NCI-H226 (cell line): ENCODE results near the gene NAE1.
A peak's percentile ranks its signal among the peaks of the same experiment; 100 is the strongest.

Source experiments
- DNase-seq: peaks from one replicate; pipeline ENCODE4 v3.0.0-alpha.2; 2015

NAE1 gene

DNA sequence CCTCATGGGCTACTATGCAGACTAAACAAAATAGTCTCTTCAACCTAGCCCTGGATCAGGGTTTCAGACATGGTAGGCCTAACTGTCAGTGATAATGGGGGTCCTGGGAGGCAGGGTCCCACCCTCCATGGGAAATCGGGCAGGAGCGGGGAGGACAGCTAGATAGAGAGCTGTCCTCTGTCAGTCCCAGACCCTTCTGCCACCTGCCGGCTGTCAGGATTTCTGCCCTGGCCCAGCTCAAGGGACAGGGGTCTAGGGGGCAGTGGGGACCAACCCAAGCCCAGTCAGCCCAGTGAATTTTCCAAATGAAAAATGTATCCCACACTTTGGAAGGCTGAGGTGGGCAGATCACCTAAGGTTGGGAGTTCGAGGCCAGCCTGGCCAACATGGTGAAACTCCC lies 18.8 kb upstream of the NAE1 start:
- no peak for DNase-seq

DNA sequence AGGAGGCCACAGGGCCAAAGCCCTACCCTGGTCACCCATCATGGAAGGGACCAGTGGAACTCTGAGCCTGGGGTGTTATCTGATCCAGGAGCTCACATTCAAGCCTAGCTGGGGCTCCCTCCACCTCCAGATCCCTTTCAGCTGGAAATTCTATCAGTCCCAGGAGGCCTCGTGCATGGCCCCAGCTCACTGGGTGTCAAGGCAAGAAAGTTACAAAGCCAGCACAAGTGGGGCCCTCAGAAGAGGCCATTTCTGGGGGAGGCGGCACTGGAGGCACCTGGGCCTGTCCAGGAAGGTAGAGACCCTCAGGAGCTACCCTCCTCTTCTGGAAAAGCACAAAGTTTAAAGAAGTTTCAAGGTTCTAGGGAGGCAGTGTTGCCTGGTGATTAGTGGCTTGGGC lies 18.2 kb upstream of the NAE1 start:
- no peak for DNase-seq

DNA sequence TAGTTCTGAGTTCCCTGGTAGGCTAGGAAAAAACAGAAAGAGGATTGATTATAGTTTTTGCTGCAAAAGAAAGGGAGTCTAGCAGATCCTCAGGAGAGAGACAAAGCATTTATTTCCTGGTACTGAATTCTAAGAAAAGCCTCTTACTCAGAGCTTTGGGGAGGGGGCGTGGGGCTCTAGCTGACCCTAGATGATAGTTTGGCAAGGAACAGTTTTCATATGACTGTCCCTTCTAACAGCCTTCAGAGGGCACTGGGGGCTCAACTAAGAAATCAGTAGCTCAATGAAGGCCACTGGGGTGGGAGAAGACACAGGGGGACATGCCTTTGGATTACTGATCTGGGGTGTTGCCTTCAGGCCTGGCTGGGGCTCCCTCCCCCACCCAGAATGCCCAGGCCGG lies 17.4 kb upstream of the NAE1 start:
- DNase-seq: no peak

DNA sequence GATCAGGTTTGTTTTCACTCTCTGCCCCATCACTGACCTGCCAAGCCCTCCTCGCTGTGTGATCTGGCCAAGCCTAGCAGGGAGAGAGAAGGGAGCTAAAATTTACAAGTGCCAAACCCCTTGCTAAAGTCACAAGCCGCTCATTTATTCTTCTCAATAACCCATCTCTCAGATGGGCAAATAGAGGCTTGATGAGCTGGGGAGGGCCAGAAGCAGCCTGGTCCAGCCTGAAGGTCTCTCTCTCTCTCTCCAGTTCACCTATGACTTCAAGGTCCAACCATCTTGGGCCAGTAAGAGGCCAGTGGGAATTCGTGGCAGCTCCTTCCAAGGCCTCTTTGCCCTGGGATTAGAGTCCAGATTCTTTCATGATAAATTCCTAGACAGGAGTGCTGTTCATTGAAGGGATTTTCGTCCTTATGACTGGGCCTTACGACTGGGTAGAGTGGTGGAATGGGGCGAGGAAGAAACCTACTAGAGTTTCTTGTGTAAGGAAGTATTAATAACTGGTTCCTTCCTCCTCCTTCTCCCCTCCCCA lies 16.8 kb upstream of the NAE1 start:
- no peak for DNase-seq

DNA sequence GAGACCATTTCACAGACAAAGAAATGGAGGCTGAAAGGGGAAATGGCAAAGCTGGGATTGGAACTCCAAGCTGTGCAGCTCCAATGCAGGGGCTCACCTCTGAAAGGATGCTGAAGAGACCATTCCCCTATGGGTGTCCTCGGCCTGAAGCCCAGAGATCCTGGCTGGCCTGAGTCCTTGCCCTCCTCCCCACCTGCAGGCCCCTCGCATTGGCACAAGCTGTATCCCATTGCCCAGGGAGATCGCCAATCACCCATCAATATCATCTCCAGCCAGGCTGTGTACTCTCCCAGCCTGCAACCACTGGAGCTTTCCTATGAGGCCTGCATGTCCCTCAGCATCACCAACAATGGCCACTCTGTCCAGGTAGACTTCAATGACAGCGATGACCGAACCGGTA lies 16.1 kb upstream of the NAE1 start:
- no peak for DNase-seq

DNA sequence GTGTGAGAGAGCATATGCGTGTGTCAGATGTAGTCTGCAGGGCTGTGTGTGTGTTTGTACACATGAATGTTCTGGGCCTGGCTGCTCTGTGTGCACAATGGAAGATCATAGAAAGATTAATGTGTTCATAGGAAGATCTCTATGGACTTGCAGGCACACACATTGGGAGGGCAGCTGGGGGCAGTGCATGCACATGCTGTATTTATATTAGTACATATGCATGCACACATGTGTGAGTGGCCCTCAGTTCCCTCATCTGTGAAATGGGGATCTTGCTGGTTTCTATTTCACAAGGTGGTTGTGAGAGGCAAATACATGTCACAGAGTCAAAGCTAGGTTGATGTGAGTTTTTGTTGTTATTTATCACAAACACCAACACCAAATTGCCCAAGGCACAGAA lies 15.5 kb upstream of the NAE1 start:
- no peak for DNase-seq

DNA sequence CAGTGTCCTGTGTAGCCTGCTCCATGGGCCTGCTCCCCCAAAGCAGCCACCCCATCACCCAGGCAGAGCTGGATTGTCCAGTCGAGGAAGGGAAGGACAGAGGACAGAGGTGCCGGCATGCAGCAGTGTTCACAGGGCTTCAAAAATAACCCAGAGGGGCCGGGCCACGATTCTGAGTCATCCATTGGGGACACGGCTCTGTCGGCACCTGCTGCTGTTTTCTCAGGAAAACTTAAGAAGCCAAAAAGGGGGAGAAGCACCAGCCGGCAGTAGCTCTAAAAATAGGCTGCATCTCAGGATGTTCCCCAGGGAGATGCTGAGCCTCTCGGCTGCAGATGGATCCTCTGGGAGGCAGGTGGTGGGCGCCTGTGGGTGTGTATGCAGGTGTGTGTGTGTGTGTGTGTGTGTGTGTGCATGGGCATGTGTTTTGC lies 15.0 kb upstream of the NAE1 start:
- no peak for DNase-seq

DNA sequence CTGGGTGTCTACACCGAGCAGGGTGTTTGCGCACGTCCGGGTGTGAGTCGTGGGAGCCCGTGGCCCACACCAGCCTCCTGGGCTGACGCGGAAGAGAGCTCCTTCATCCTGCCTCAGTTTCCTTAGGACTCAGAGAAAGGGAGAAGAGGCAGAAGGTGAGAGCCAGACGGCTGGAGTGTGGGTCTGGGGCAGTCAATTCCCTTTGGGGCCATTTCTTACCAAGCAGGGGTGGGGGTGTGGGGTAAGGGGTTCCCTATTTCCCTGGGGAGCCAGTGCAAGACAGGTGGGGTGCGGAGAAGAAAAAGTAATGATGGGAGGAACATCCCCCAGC lies 14.3 kb upstream of the NAE1 start:
- no peak for DNase-seq

DNA sequence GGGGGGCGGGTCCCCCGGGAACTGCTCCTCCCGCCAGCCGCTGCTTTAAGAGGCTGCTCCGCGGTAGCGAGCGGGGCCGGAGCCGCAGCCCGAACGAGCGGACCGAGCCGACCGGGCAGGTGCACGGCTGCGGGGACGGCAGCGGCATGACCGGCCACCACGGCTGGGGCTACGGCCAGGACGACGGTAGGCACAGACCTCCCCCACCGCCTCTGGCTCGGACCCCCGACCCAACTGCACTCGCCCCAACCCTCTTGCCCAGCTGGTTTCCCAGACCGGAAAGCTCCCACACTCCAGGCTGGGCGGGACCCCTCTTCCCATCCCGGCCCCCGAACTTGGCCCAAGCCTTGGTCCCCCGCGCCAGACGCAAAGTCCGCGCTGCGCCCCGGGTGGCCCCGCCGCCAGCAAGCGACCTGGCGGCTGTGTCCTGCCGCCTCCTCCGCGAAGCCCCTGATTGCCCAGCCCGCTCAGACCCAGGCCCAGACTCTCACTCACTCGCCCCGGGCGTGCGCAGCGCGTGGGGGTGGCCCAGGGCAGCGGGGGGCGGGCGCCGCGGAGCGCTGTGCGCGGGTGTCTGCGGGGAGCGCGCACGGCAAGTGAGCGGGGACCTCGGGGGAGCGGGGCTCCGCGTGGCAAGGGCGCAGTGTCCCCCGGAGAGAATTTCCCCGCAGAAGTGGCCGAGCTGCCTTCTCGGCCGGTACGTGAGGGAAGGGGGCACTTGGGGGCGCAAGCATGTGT lies 13.7 kb upstream of the NAE1 start, which contains the start of gene CA7:
Gene CA7, plus strand, starts transcription at position 73 of the 738 bp plus-strand sequence. Its CDS starts 74 bp downstream, at position 147.
- no peak for DNase-seq

DNA sequence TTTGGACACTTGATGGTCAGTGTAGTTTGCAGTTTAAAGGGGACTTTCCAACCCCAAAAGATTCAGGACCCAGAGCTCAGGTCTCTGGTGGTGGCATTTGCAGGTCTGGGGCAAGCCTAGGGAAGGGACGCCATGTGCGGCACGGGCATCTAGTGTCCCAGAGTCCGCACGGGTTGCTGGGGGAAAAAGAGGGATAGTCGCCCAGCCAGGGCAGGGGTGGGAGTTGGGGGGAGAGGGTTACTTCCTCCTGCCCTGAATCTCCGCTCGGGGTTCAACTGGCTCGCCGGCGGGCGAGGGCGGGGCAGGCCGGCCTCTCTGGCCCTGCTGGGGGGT lies 13.2 kb upstream of the NAE1 start:
- no peak for DNase-seq

DNA sequence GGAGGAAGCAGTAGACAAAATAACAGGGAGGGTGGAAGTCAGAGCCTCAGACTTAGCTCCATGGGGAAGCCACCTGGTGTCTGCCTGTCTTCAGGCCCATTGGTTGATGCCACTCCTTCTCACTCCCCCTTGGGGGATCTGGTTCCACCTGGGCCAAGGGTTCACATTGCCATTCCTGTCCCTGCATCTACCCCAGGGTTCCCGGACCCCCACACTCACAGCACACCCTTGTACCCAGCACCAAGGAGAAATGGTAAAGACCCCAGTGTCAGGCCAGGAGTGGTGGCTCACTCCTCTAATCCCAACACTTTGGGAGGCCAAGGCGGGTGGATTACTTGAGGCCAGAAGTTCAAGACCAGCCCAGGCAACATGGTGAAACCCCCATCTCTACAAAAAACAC lies 12.4 kb upstream of the NAE1 start:
- no peak for DNase-seq

DNA sequence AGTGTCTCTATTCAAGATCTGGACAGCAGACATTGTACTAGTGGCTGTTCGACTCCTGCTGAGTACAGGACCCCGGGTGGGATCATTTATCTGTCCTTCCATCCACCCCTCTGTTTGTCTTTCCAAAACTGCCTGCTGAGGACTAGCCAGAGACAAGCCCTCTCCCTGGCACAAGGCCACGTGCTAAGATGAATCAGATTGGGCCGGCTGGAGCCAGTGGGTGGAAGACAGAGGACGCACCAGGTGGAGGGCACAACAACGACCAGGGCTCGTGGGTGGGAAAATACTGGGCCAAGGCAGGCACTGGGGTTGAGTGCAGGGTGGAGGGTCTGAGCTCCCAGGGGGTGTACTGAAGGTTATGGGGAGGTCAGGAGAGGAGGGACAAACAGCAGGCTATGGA lies 12.0 kb upstream of the NAE1 start:
- no peak for DNase-seq

DNA sequence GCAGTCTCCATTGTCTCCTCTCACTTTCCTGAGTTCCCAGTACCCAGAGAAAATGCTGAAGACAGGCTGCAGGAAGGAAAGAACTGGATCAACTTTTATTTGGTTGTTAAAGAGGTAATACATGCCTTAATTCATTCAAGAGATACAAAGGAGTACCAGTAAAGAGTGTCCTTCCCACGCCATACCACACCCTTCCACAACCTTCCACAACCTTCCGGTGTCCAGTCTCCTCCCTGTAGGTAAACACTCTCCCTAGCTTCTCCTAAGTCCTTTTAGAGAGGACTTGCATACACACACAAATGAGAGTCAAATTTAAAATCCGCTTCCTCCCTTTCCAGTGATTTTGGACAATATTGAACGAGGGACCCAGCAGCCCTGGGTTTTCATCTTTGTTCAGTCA lies 10.6 kb upstream of the NAE1 start:
- no peak for DNase-seq

DNA sequence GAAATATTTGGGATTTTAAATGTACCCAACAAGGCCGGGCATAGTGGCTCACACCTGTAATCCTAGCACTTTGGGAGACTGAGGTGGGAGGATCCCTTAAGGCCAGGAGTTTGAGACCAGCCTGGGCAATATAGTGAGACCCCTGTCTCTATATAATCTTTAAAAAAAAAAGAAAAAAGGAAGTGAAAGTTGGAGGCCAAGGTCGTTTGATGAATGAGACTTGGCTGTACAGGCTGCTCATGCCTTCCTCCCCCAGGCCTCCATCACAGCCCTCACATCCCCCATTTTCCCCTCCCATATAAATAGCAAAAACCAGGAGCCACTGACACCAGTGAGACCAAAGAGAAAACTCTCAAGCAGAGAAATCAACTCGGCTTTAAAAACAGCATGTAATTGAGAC lies 10.1 kb upstream of the NAE1 start:
- DNase-seq: no peak

DNA sequence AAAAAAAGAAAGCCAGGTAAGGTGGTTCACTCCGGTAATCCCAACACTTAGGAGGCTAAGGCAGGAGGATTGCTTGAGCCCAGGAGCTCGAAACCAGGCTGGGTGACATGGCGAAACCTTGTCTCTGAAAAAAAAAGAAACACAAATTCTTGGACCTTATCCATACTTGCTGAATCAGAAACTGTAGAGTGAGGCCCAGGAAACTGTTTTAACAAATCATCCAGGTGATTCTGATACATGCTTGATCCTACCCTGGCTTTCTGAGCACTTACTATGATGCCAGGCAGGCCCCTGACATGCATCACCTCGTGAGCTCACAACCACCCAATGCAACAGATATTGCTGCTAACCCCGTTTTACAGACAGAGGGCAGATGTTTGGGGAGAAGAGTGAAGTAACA lies 4.0 kb upstream of the NAE1 start:
- DNase-seq: no peak

DNA sequence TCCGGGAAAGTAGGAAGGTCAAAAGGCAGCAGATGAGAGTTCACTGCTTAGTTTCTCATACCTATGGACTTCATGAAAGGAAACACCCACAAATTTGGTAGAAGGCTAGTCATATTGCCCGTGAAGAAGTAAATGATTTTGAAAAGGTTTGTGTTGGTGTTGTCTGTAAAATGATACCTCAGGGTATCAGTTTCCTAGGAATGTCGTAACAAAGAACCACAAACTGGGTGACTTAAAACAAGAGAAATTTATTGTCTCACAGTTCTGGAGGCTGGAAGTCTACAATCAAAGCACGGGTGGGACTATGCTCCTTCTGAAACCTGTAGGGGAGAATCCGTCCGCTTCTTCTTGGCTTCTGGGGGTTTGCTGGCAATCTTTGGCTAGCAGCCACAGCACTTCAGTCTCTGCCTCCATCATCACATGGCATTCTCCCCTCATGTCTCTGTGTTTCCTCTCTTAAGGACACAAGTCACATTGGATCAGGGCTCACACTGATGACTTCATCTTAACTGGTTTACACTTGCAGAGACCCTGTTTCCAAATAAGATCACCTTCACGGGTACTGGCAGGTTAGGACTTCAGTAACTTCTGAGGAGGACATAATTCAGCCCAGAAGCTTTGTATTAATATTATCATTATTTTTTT lies 2.0 kb upstream of the NAE1 start:
- DNase-seq: peak; percentile 11

DNA sequence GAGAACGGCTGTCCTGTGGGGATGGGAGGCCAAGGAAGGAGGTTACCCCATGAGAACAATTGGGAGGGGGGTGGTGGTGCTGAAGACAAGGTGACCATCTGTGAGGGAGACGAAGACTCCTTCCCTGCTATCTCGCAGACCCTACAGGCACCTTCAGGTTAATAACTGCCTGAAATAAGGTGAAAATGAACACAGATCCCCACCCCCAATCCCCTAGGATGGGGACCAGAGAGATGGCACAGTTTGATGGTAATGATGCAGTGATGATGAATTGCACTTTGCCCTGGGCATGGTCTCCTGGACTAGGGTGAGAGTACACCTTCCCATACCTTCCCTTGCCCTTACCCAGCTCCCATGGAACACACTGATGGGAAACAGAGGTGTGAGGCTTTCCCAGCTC lies 1.4 kb upstream of the NAE1 start:
- DNase-seq: no peak

DNA sequence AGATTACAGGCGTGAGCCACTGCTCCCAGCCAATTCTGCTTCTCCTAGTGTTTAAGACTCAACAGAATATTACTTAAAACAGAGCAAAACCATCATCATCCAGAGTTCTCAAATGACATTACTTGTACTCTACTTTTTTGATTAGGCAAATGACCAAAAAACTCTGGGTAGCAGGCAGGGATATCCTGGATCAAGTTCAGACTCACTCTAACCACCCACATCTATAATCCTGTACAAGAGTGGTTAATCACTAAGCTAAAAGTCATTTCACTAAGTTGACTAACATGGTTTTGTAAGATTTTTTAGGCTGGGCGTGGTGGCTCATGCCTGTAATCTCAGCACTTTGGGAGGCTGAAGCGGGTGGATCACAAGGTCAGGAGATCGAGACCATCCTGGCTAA lies 6.8 kb downstream of the NAE1 start:
- no peak for DNase-seq

DNA sequence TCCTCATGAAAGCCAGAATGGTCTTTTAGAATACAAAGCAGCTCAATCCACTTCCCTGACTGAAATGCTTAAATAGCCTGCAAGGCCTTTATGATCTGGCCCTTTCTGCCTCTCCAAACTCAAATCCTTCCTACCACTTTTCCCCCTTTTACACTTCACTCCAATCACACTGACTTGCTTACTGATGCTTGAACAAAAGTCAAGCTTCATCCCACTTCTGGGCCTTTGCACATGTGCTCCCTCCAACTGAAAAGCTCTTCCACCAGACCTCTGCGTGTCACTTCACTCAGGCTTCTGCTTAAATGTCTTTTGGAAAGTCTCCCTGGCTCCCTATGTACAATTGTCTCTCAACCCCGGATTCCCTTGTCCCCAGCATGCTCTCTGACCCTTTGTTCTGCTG lies 16.0 kb downstream of the NAE1 start:
- no peak for DNase-seq

DNA sequence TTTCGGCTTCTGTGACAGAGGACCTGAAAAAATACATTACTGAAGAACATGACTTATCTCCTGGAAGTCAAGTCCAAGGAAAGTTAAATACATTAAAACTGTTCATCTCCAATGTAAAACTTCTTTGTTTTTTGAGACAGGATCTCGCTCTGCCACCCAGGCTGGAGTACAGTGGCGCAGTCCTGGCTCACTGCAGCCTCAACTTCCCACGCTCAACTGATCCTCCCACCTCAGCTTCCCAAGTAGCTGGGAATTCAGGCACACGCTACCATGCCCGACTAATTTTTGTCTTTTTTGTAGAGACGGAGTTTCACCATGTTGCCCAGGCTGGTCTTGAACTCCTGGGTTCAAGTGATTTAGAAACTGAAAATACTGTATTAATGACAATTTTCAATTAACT lies 19.7 kb downstream of the NAE1 start:
- DNase-seq: no peak

DNA sequence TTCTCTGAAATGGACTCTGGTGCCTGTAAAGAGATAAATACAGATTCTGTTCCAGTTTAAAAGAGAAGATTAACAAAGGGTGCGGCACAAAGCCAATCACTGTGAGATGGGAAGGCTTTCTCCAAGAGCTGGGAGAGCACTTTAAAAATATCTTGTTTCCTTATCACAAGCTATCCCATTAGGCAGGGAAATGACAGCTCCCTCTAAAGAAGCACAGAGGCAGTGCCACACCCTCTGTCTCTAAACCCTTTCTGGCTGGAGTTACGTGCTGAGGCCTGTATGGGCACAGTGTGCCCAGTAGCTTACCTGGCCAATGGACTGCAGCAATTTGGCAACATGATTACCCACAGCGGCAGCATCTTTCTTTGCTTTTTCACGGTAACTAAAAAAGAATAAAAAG lies 20.4 kb downstream of the NAE1 start:
- no peak for DNase-seq

DNA sequence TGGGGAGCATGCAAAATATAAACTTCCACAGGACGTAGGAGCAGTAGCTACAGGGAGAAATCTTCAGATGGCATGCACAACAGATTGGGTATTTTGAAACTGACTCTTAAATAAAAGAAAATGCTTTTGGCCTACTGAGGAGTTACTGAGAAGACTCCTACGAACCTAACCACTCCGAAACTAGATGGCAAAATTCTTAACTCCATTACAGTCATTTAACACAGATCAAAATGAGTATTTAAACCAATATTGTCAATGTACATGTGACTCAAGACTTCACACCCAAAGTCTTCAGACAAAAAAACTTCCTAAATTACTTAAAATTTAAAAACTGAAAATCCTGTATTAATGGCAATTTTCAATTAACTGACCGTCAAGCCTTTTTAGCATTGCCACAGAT lies 21.0 kb downstream of the NAE1 start:
- DNase-seq: no peak

DNA sequence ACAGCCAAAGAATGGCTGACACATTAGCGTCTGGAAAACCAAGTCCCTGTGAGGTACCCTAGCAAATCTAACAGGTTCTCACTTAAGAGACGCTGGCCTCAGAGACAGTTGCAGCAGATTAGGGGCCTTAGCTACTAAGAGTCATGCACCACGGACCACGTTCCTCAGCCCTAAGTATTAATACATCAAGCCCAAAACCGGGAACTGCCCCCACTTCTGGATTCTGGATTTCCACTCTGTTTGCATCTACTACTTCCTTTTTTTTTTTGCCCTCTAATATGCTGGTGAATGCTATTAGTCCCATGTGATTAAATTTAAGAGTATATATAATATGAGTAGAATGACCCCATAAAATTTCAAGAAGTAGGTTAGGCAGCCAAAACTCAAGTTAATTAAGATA lies 28.6 kb downstream of the NAE1 start:
- no peak for DNase-seq

DNA sequence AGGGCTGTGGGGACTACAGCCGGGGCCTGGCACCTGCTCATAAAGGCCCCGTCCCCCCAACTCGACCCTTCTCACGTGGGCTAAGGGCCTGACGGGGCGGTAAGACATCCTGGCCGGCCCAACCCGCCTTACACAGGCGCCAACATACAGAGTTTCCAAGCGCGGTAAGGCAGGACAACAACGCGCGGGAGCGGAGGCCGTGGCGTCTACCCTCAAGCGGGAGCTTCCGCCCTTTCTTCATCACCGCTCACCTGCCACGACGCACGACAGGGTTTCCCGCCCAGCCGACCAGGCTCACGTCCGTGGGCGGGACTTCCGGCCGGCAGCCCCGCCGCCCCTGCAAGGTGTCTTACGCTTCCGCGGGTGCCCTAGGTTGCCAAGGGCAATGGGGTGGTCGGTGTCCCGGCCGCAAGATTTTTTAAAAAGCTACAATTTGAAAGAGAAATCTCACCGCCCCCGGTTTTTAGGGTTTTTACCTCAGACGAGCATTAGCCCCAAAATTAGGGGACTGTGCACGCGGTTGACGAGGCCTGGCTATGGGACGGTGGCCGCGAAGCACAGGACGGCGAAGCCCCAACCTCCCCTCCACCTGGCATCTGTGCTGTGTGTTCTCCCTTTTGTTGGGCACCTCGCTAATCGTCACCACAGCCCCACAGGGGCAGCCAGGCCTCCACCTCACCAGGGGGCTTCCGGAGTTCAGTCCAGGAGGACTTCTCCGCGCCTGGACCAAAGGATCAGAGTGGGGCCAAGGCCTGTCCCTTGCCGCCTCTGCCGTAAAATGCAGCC lies 29.3 kb downstream of the NAE1 start, which contains the start of gene TERB1:
Gene TERB1, minus strand, starts transcription at position 265 of the 786 bp plus-strand sequence. CDS start 4,786 bp downstream, outside the sequence.
- DNase-seq: no peak
